Hematopoietic multipotent progenitor cell treated with erythropoietin and hydrocortisone succinate and interleukin-3 and kit ligand, for 15 days (in vitro differentiated cells): ENCODE measurements around the gene SPTSSB.

ENCODE experiments used
- DNase-seq: peaks from one replicate; pipeline ENCODE4 v3.0.0-alpha.2; 2015; ENCODE audit warnings: low spot score

The SPTSSB gene

GRCh38 chr3:161390200-161390599, 18.9 kb upstream of the SPTSSB start:
- no peak for DNase-seq

DNA sequence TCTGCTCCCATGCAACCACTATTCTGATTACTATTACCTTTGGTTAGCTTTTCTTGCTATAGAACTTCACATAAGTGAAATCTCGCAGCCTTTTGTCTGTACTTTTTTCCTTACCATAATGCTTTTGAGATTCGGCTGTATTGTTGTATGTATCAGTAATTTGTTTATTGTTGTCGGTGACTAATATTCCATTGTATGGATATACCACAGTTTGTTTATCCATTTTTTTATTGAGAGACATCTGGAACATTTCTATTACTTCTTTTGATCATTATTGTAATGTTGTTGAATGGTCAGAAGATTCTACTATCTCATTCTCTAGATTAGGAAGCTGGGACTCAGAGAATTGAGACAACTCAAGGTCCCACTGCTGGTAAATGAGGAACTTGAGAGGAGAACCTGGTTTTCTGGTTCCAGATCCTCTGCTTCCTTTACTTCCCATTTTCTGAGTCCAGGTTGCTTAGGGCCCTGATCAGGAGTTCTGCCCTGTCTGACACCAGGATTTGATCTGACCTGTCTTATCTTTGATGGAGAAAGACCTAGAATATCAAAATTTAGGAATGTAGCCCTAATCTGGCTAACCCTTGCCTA, 18.2 kb upstream of the SPTSSB start:
- no peak for DNase-seq

DNA sequence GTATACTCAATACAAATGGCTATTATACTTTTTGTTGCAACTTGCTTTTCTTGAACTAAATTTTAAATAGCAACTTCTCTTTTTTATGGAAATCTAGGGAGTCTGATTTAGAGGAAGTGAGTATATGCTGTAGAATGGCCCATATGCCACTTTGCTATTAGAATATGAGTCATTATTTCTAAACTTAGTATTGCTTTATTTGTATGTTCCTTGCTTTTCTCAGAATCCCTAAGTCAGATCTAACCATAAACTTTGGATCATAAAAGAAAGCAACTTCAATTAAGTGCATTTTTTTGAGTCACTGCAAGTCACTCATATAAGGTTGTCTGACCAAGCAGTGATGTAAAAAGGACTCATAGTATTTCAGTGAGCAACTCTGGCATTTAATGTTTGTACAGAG, 17.5 kb upstream of the SPTSSB start:
- DNase-seq = no peak

DNA sequence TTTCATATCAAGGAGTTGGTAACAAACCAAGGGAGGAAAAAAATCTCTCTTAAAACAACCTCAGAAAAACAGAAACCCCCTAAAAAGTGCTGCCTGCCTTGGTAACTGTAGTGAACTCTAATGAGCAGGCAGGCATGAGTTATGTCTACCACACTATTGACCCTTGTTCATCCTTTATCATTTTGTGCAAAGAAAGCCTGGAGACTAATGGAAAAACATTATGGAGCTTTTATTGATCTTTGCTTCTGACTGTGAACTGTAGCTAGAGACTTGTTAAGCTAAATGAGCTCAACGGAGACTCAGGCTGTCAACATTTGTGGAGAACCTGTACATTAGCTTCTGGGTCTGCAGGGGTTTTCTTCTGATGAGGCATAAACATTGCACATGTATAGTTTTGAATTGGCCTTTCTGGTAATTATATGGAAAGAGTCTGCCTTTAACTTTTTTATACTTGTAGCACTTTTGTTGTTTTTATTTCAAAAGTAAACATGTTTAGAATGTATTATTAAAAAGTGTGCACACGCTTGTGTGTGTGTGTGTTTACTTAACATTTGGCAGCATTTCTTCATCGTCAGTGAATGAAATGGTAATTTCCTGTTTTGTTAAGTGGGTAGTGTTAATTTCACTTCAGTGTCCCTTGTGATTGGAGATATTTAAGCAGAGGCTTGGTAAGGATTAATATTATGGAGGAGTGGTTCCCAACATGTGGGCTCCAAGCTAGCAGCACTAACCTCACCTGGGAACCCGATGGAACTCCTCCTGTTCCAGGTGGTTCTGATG, 15.9 kb upstream of the SPTSSB start:
- DNase-seq = no peak

DNA sequence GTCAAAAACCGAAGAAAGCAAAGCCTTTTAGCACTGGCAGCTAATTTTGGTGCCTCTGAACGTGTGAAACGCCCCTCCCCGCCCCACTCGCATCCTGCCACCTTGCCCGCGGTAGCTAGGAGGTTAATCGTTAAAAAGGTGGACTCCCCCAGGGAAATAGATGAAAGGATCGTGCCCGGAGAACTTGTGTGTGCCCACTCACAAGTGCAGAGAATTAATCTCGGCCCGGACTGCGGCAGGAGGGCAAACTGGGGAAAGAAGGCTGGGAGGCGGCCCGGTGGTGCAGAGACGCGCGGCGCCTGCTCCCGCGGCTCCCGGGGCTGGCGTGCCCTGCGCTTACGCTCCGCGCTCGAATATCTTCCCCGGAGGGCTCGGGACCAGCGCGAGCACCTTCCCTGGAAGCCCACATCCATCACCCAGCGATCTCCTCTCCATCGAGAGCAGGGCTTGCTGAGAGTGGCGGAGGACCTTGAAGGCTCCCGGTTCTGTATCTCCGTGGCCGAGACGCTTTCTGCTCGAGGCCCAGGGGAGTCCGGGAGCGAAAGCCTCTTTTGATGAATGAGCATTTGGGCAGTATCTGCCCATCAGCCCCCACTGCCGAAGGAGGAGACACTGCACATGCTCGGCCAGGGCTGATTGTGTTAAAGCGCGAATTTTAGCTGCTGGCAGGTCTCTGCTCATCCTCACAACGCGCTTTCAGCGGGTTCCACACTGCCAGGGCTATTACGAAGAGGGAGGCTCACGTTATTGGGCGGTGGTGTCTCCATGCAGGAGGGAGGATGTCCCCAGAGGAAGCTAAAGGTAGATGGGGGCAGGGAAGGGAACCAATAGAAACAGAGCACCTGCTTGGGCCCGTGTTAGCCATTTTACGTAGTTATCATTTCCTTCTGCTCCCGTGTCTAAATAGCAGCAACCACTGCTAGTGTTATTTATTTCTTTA, 1.3 kb upstream of the SPTSSB start:
- DNase-seq = no peak

DNA sequence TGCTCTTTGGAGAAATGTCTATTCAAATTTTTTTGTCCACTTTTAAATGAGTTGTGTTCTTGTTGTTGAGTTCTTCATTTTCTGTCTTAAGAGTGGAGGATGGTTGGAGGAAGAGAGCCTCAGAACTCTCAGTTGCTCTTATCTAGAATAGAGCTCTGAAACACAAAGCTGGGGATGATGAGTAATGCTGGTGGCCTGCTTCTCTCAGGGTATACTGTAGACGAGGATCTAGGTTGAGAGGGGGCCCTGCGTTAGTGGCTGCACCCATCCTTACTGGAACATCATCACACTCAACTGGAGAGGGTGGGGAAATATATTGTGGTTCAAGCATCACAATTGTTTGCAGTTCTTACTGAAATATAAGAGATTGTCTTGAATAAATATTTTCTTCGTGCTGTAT, 1.8 kb downstream of the SPTSSB start:
- no peak for DNase-seq

DNA sequence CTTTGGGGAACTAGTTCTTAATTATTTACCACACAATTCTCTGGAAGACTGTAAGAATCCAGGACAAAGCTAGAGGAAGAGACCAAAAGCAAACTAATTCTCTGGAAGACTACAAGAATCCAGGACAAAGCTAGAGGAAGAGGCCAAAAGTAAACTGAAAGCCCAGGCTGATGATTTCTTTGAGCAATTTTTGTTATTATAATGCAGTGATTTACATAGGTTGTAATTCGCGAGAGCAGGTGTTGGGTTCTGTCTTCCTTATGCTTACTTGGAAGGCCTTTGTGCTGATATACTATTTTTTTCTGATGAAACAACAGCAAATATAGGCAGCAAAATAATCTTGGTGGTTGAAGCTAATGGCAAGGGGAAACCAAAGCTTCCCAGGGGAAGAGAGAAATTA, 5.2 kb downstream of the SPTSSB start:
- no peak for DNase-seq

DNA sequence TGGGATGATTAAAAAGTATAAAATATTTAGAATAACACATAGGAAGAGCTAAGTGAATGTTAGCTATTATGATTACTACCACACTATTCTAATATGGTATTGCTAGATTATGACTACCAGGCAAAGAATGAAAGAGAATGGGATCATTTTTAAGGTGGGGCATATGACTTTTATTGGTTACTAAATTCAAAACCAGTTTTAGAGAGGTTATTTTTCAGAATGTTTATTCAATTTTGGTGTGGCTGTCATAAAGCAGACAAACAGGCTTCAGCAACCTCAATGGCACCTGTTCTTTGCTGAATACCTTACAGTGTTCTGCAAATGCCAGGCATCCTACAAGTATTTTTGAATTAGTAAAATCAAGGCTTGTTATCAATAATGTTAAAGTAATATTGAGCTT, 12.8 kb downstream of the SPTSSB start:
- DNase-seq = no peak

GRCh38 chr3:161356287-161356686, 15.0 kb downstream of the SPTSSB start:
- DNase-seq = no peak

GRCh38 chr3:161355508-161355907, 15.8 kb downstream of the SPTSSB start:
- DNase-seq = no peak

DNA sequence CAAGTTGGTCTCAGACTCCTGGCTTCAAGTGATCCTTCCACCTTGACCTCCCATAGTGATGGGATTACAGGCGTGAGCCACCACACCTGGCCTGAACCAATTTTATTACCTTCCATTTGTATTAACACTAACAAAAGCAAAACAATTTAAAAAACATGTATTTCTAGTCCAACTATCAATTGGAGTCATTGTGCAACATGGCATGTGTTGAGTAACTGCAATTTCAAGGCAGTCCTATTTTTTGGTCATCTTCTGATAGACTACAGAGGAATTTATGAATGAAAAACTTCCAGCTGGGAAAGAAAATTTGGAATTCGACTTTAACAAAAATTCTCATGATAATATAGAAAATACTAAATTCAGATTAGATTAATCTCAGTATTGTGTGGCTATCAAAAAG, 16.8 kb downstream of the SPTSSB start:
- DNase-seq = no peak

GRCh38 chr3:161351330-161351729, 20.0 kb downstream of the SPTSSB start:
- DNase-seq = no peak

DNA sequence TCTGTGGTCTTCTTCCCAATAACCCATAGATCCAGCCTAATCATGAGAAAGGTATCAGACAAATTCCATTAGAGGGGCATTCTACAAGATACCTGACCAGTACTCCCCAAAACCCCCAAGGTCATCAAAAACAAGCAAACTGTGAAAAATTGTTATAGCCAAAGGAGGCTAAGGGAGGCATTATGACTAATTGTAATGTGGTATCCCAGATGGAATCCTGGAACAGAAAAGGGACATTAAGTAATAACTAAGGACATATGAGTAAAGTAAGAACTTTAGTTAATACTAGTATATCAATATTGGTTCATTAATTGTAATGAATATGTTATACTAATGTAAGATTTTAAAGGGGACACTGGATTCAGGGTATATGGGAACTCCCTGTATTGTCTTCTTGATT, 20.4 kb downstream of the SPTSSB start:
- DNase-seq = no peak

- DNase-seq = no peak
Measured at GRCh38 chr3:161349529-161350312, 21.6 kb downstream of the SPTSSB start.

GRCh38 chr3:161348796-161349400, 22.4 kb downstream of the SPTSSB start:
- DNase-seq = no peak

DNA sequence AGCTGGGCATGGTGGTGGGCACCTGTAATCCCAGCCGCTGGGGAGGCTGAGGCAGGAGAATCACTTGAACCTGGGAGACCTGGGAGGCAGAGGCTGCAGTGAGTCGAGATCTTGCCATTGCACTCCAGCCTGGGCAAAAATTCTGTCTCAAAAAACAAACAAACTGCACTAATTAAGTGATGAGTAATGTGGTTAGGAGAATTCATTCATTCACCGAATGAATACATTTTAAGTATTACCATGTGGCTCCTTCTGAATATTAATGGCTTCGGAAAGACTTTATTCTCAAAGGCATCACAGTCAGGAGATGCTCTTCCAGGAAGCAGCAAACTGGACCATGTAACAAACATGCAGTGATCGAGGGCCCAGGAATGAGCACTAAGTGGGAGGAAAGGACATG, 23.6 kb downstream of the SPTSSB start:
- no peak for DNase-seq

DNA sequence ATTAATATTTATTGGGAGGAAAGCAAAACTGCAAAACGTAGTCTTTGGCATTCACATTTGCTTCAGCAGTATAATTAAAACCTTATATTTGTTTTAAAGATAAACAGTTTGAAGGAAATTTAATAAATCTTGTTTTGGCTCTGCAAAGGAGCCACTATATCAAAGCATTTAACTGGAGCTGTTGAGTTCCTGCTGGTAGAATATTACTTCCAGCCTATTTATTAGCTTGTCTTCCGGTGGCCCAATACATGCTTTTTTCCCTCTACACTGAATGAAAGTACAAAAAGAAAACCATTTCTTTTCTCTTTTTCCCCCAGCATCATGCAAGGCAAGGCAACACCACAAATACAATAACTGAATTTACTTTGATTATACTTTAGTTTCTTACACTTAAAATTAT, 26.3 kb downstream of the SPTSSB start:
- no peak for DNase-seq

- DNase-seq = no peak
Measured at GRCh38 chr3:161343986-161344385, 27.3 kb downstream of the SPTSSB start.

- DNase-seq = no peak
Measured at GRCh38 chr3:161343540-161343939, 27.8 kb downstream of the SPTSSB start.

- DNase-seq = no peak
Measured at GRCh38 chr3:161342629-161343028, 28.7 kb downstream of the SPTSSB start.
